DLD1 (cell line): ENCODE results near the gene C1orf159.
"Not testable (repeated sequence)": the region's sequence is repeated elsewhere in the genome, so short reads cannot be mapped to it uniquely, and the experiment has no call there.

Experiments
- in situ Hi-C: cut with HindIII; loops from 2 replicates; pipeline ENCODE4 v1.10.0; 2017; ENCODE audit warnings: low sequenced_read_pairs

C1orf159 gene

GRCh38 chr1:1150100-1150499 lies 34.2 kb upstream of the C1orf159 start:
- in situ Hi-C loops: no loop called here

GRCh38 chr1:1149416-1149815 lies 33.5 kb upstream of the C1orf159 start:
- in situ Hi-C loops: no loop called here

- in situ Hi-C loops: no loop called here
These were observed 32.7 kb upstream of the C1orf159 start for GRCh38 chr1:1148569-1148968.

GRCh38 chr1:1148061-1148460 lies 32.2 kb upstream of the C1orf159 start:
- in situ Hi-C loops: no loop called here

- in situ Hi-C loops: no loop called here
These were observed 30.7 kb upstream of the C1orf159 start for GRCh38 chr1:1146596-1146995.

- in situ Hi-C loops: no loop called here
These were observed 30.1 kb upstream of the C1orf159 start for GRCh38 chr1:1146026-1146425.

GRCh38 chr1:1145547-1145914 lies 29.6 kb upstream of the C1orf159 start:
- in situ Hi-C loops: no loop called here

GRCh38 chr1:1144843-1145546 lies 29.1 kb upstream of the C1orf159 start:
- in situ Hi-C loops: no loop called here

- in situ Hi-C loops: no loop called here
These were observed 28.4 kb upstream of the C1orf159 start for GRCh38 chr1:1144122-1144842.

GRCh38 chr1:1143636-1144035 lies 27.7 kb upstream of the C1orf159 start:
- in situ Hi-C loops: no loop called here

GRCh38 chr1:1142844-1143243 lies 27.0 kb upstream of the C1orf159 start:
- in situ Hi-C loops: no loop called here

GRCh38 chr1:1142352-1142751 lies 26.5 kb upstream of the C1orf159 start:
- in situ Hi-C loops: not testable (repeated sequence)

- in situ Hi-C loops: no loop called here
These were observed 26.0 kb upstream of the C1orf159 start for GRCh38 chr1:1141911-1142250.

- in situ Hi-C loops: no loop called here
These were observed 25.5 kb upstream of the C1orf159 start for GRCh38 chr1:1141244-1141910.

- in situ Hi-C loops: no loop called here
These were observed 24.8 kb upstream of the C1orf159 start for GRCh38 chr1:1140673-1141072.

- in situ Hi-C loops: no loop called here
These were observed 21.6 kb upstream of the C1orf159 start for GRCh38 chr1:1137256-1138045.

- in situ Hi-C loops: no loop called here
These were observed 20.8 kb upstream of the C1orf159 start for GRCh38 chr1:1136547-1137230.

- in situ Hi-C loops: no loop called here
These were observed 19.6 kb upstream of the C1orf159 start for GRCh38 chr1:1135339-1136136.

- in situ Hi-C loops: no loop called here
These were observed 18.5 kb upstream of the C1orf159 start for GRCh38 chr1:1134300-1134970.
